Testis (tissue), 2 donors: ENCODE measurements around the gene PTPRD.

Source experiments
- CTCF ChIP-seq, 3 experiments: fragments of 450-650 bp in 2 of 3; fragments of 200-600 bp in 1 of 3; sonication (generic) in 1 of 3; IDR thresholded peaks; one replicate each; pipeline ENCODE4 v1.5.1; 2016 to 2019; ENCODE audit warnings: antibody characterized with exemption in 3 of 3, mild to moderate bottlenecking in 2 of 3, moderate library complexity in 1 of 3
- POLR2A ChIP-seq: fragments of 450-650 bp; IDR thresholded peaks from one replicate; pipeline ENCODE4 v1.6.1; 2017; ENCODE audit warnings: antibody characterized with exemption, mild to moderate bottlenecking, moderate library complexity

GRCh38 chr9:9557804-9558334, 1054.9 kb downstream of the PTPRD start:
- TF ChIP-seq CTCF (IDR thresholded peaks at IDR 0.05), result no peak
- no peak for TF ChIP-seq POLR2A
